Suprapubic skin (tissue), 4 donors: ENCODE results near the gene NUDT8. TPM values are rescaled to one million over a fixed set of nuclear protein-coding genes. Genes with fewer than 3 reads are reported as not detected.

Experiments used
- DNase-seq, 2 donors: peaks; one replicate each; pipeline ENCODE4 v3.0.0-alpha.2; 2019; ENCODE audit warnings: low spot score in 2 of 2
- H3K27ac ChIP-seq: fragments of 200-600 bp; sonication (generic); one replicate; pipeline ENCODE4 v1.5.1; 2019
- H3K27me3 ChIP-seq: fragments of 200-600 bp; sonication (generic); one replicate; pipeline ENCODE4 v1.5.1; 2019
- H3K36me3 ChIP-seq: fragments of 200-600 bp; sonication (generic); one replicate; pipeline ENCODE4 v1.5.1; 2019
- H3K4me1 ChIP-seq: fragments of 200-600 bp; sonication (generic); one replicate; pipeline ENCODE4 v1.5.1; 2019
- H3K4me3 ChIP-seq: fragments of 200-600 bp; sonication (generic); one replicate; pipeline ENCODE4 v1.5.1; 2019; ENCODE audit warnings: mild to moderate bottlenecking
- H3K9me3 ChIP-seq: fragments of 200-600 bp; sonication (generic); one replicate; pipeline ENCODE4 v1.5.1; 2019
- EP300 ChIP-seq: sonication (generic); formaldehyde crosslinking; IDR thresholded peaks from one replicate; pipeline ENCODE4 v1.6.1; 2017; ENCODE audit warnings: antibody characterized with exemption
- POLR2A ChIP-seq, 2 donors: fragments of 450-650 bp; IDR thresholded peaks; one replicate each; pipeline ENCODE4 v1.6.1; 2017; ENCODE audit warnings: antibody characterized with exemption in 2 of 2, mild to moderate bottlenecking in 2 of 2, moderate library complexity in 2 of 2
- POLR2AphosphoS5 ChIP-seq, 3 donors: sonication (generic); formaldehyde crosslinking; IDR thresholded peaks; one replicate each; pipeline ENCODE4 v1.6.1; 2017; ENCODE audit warnings: antibody characterized with exemption in 3 of 3
- WGBS: methylation state at CpG from one replicate; pipeline ENCODE4 v1.1.5; 2018; 5-methylcytosine and 5-hydroxymethylcytosine counted together
- total RNA-seq, 4 donors: library from RNA; depleted of rRNA; stranded (reverse); fragments of >200 nt; gene quantifications; one replicate each; pipeline ENCODE4 v1.1.0, GENCODE V29; 2016
- TF ChIP-seq, protein P1 (sequence below), 2 donors: fragments of 200-600 bp in 1 of 2; fragments of 450-650 bp in 1 of 2; sonication (generic) in 1 of 2; IDR thresholded peaks; one replicate each; pipeline ENCODE4 v1.5.1; 2016 to 2019; ENCODE audit warnings: antibody characterized with exemption in 2 of 2, mild to moderate bottlenecking in 1 of 2, moderate library complexity in 1 of 2

The NUDT8 gene
- total RNA-seq, 4 donors from 2014 or later, result 33.9 to 48.8 (median 46.3) TPM

DNA sequence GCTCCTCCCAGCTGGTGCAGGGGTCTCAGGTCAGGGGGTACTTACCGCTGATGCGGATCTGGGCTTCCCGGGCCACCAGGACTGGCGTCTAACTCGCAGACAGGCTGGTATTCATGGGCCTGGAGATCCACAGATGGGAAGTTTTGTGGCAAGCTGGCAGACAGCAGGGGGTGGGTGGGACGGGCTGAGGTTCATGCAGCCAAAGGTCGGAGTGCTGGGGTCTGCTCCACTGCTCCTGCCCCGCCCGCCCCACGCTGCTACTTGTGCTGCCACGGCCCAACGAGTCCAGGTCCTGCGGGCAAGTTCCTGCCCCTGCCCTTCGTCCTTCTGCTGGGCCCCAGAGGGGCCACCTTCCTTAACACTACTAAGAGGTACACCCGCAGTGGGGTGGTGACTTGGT is 17.7 kb upstream of the NUDT8 start:
- Histone ChIP-seq H3K36me3 (no peaks in the 10 kb centered on the region), H3K4me1 (no peaks in the 10 kb centered on the region), H3K27me3 (peaks cover 20% of the 10 kb centered on the region), H3K27ac (no peak overlapping the region), H3K4me3 (no peak overlapping the region), H3K9me3 (no peaks in the 10 kb centered on the region)
- WGBS, result 67% methylated on average over 9 of the region's 15 CpGs
- no peak for TF ChIP-seq EP300
- TF ChIP-seq POLR2AphosphoS5 (IDR thresholded peaks at IDR 0.05), result no peak
- TF ChIP-seq, protein P1, sequence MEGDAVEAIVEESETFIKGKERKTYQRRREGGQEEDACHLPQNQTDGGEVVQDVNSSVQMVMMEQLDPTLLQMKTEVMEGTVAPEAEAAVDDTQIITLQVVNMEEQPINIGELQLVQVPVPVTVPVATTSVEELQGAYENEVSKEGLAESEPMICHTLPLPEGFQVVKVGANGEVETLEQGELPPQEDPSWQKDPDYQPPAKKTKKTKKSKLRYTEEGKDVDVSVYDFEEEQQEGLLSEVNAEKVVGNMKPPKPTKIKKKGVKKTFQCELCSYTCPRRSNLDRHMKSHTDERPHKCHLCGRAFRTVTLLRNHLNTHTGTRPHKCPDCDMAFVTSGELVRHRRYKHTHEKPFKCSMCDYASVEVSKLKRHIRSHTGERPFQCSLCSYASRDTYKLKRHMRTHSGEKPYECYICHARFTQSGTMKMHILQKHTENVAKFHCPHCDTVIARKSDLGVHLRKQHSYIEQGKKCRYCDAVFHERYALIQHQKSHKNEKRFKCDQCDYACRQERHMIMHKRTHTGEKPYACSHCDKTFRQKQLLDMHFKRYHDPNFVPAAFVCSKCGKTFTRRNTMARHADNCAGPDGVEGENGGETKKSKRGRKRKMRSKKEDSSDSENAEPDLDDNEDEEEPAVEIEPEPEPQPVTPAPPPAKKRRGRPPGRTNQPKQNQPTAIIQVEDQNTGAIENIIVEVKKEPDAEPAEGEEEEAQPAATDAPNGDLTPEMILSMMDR (IDR thresholded peaks at IDR 0.05), result no peak
- TF ChIP-seq POLR2A (IDR thresholded peaks at IDR 0.05), result no peak
- peak in 1 of 2 donors; percentile 73 for DNase-seq

DNA sequence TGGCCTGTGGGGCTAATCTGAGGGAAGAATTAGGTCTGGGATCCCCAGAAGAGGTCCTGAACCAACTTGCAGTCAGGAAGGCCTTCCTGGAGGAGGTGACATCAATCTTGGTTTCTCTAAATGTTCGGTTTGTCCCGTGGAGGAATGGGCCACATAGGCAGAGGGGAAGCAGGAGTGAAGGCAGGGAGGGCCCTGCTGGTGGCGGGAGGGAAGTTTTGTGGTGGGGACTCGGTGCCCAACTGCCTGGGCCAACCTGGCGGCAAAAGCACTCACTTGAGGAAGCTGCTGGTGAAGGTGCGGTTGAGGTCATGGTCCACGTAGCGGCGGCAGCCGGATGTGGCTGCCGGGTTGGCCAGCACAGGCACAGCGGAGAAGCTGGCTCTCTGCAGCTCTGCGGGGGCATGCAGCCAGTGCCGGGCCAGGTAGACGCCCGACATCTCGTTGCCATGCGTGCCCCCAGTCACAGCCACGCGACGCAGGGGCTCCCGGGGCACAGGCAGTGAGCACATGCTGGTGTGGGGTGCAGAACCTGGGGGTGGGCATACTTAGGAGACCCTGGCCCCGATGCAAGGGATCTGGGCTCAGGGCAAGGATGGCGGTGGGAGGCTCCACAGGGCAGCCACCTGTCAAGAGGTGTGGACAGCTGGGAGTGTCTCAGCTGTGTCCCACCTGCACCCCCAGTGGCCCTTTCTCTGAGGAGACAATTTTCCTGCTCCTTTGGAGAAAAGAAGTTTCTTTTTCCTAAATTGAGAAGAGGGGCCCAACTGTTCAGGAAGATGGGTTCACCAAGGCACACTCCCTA is 17.0 kb upstream of the NUDT8 start:
- no peaks in the 10 kb centered on the region for H3K36me3 ChIP-seq
- no peak overlapping the region for H3K4me3 ChIP-seq
- H3K4me1 ChIP-seq, result no peaks in the 10 kb centered on the region
- TF ChIP-seq POLR2A (IDR thresholded peaks at IDR 0.05) (no peak), POLR2AphosphoS5 (IDR thresholded peaks at IDR 0.05) (no peak), EP300 (no peak)
- TF ChIP-seq, protein P1 (IDR thresholded peaks at IDR 0.05), result no peak
- H3K27ac ChIP-seq, result no peak overlapping the region
- WGBS, result 78% methylated on average over 12 of the region's 24 CpGs
- H3K9me3 ChIP-seq, result no peaks in the 10 kb centered on the region
- H3K27me3 ChIP-seq, result peaks cover 20% of the 10 kb centered on the region
- peak in 1 of 2 donors; percentile 76 for DNase-seq

DNA sequence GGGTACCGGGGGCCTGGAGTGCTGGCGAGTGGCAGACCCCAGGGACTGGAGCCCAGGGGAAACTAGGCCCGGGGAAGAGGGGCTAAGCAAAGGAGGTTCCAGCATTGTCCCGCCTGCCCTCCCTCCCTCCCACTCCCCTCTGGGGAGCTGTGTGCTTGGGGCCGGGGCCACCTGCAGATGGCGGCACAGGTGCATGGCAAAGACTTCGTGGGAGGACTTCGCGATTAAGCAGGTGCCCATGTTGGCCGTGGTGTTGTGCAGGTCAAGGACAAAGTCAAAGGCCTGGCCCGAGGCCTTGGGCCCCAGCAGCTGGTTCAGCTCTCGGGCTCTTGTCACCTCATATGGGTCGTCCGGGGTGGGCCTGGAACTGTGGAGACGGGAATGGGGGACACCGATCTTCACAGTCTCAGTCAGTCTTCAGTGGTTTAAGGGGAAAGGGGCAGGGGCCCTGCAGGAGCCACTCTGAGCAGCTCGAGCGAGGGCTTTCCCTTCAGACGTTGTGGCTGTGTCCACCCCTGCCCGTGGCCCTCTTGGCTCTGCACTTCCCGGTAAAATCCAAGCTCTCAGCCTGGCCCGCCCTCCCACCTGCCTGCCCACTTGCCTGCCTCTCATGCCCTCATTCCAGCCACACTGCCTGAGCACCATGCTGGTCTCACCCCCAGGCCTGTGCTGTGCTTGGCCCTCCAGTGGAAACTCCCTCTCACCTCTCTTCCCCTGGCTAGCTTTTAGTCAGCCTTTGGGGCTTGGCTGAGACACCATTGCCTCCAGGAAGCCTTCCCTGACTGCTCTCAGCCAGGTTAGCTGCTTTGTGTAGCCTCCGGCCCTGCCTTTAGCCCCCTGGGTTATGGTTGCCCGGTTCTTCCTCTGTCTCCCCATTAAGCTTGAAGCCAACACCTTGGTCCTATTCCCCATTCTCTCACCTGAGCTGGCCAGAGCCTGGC is 16.1 kb upstream of the NUDT8 start:
- H3K4me3 ChIP-seq, result no peak overlapping the region
- no peak for DNase-seq
- TF ChIP-seq EP300 (no peak), POLR2A (IDR thresholded peaks at IDR 0.05) (no peak), POLR2AphosphoS5 (IDR thresholded peaks at IDR 0.05) (no peak)
- TF ChIP-seq, protein P1 (IDR thresholded peaks at IDR 0.05), result no peak
- no peak overlapping the region for H3K27ac ChIP-seq
- H3K4me1 ChIP-seq, result no peaks in the 10 kb centered on the region
- no peaks in the 10 kb centered on the region for H3K9me3 ChIP-seq
- 73% methylated on average over 14 of the region's 24 CpGs for WGBS
- H3K36me3 ChIP-seq, result no peaks in the 10 kb centered on the region
- H3K27me3 ChIP-seq, result peaks cover 26% of the 10 kb centered on the region

DNA sequence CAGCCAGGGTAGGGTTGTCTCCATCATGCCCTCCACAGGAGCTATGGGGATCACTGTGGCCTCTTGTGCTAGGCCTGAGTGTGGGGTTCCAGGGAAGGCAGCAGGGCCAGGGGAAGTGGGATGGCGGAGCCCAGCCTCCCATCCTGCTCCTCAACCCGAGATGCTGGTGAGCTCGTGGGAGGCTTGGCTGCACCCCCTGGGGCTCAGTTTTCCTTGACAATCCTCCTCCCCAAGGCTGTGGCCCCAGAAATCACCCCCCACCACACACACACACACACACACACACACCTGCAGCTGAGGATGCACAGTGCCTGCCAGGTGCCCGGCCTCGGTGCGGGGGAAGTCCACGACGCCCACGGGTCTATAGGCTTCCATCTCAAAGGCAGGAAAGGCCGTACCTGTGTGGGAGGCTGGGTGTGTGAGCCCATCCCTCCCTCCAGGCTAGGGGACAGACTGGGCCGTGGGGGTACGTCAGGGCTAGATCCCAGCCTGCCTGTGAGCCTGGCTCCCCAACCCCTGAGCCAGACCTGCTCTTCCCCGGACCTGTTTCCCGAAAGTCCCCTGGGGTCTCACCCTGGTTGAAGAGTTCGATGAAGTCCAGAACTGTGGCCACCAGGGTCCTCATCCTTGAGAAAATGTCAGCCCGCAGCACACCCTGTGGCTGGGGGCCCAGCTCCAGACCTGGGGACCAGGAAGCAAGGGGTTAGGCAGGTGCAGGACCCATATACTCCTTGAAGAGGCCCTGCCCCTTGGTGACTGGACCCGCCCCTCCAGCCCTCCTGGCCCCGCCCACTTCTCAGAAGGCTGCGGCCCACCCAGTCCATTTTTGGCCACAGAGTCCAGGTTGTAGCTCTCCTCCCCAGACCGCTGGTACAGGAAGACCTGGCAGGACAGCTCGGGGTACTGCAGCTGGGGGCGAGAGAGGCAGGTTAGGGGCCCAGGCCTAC is 15.0 kb upstream of the NUDT8 start:
- peaks cover 4% of the 10 kb centered on the region for H3K4me1 ChIP-seq
- TF ChIP-seq POLR2AphosphoS5 (IDR thresholded peaks at IDR 0.05), result no peak
- TF ChIP-seq EP300, result no peak
- TF ChIP-seq, protein P1 (IDR thresholded peaks at IDR 0.05), result no peak
- TF ChIP-seq POLR2A (IDR thresholded peaks at IDR 0.05), result no peak
- 90% methylated on average over 9 of the region's 22 CpGs for WGBS
- H3K27me3 ChIP-seq, result peaks cover 29% of the 10 kb centered on the region
- H3K9me3 ChIP-seq, result no peaks in the 10 kb centered on the region
- H3K36me3 ChIP-seq, result no peaks in the 10 kb centered on the region
- no peak overlapping the region for H3K4me3 ChIP-seq
- no peak for DNase-seq
- no peak overlapping the region for H3K27ac ChIP-seq
